K562 (cell line): ENCODE measurements around the gene TMC8. TPM values are rescaled to one million over a fixed set of nuclear protein-coding genes. Genes with fewer than 3 reads are reported as not detected.

Source experiments
- AFF4 ChIP-seq: sonication (generic); formaldehyde crosslinking; IDR thresholded peaks from 2 replicates; pipeline ENCODE4 v1.8.0; 2023; ENCODE audit warnings: mild to moderate bottlenecking, missing genetic modification reagents
- DEAF1 ChIP-seq: fragments of 450-650 bp; formaldehyde crosslinking; IDR thresholded peaks from 2 replicates; pipeline ENCODE4 v1.4.0; 2020; ENCODE audit warnings: mild to moderate bottlenecking, moderate library complexity
- KLF13 ChIP-seq: fragments of 450-650 bp; IDR thresholded peaks from 2 replicates; pipeline ENCODE4 v1.6.1; 2016; ENCODE audit warnings: missing genetic modification characterization, low read depth, mild to moderate bottlenecking, missing compliant biosample characterization, moderate library complexity, borderline replicate concordance
- MCM5 ChIP-seq: fragments of 450-650 bp; IDR thresholded peaks from 2 replicates; pipeline ENCODE4 v1.6.1; 2016; ENCODE audit warnings: low read depth
- NCOA4 ChIP-seq: fragments of 450-650 bp; IDR thresholded peaks from 2 replicates; pipeline ENCODE4 v1.6.1; 2018; ENCODE audit warnings: mild to moderate bottlenecking; ENCODE audit not compliant: partially characterized antibody
- NFE2L1 ChIP-seq: fragments of 450-650 bp; IDR thresholded peaks from 2 replicates; pipeline ENCODE4 v1.6.1; 2016; ENCODE audit warnings: missing genetic modification characterization, low read depth, mild to moderate bottlenecking, missing compliant biosample characterization, moderate library complexity, borderline replicate concordance
- NONO ChIP-seq, 2 experiments: fragments of 200-400 bp in 1 of 2; fragments of 450-650 bp in 1 of 2; formaldehyde crosslinking in 1 of 2; IDR thresholded peaks; 2 replicates each; pipeline ENCODE4 v1.6.1; 2017; ENCODE audit warnings: low read depth in 2 of 2, mild to moderate bottlenecking in 2 of 2, moderate library complexity in 2 of 2, low read length in 1 of 2
- POLR2A ChIP-seq: fragments of 450-650 bp; conservative IDR thresholded peaks from 2 replicates; pipeline ENCODE4 v1.6.1; 2016
- POLR2G ChIP-seq: fragments of 200-400 bp; formaldehyde crosslinking; IDR thresholded peaks from 2 replicates; pipeline ENCODE4 v1.6.1; 2017; ENCODE audit warnings: low read depth, mild to moderate bottlenecking, antibody characterized with exemption, low read length, moderate library complexity
- PPARD ChIP-seq: fragments of 250-450 bp; sonication (Bioruptor Pico); IDR thresholded peaks from 2 replicates; pipeline ENCODE4 v1.8.0; 2022; ENCODE audit warnings: inconsistent platforms, mild to moderate bottlenecking, moderate library complexity
- PRMT5 ChIP-seq: sonication (generic); formaldehyde crosslinking; IDR thresholded peaks from 2 replicates; pipeline ENCODE4 v1.5.0; 2020; ENCODE audit warnings: missing genetic modification reagents
- SMAD2 ChIP-seq: fragments of 150-350 bp; IDR thresholded peaks from 2 replicates; pipeline ENCODE4 v1.6.1; 2014; ENCODE audit warnings: low read depth, mild to moderate bottlenecking, low read length
- XRCC5 ChIP-seq: fragments of 200-400 bp; formaldehyde crosslinking; IDR thresholded peaks from 2 replicates; pipeline ENCODE4 v1.6.1; 2017; ENCODE audit warnings: low read depth, mild to moderate bottlenecking, low read length
- ZNF23 ChIP-seq: fragments of 250-450 bp; sonication (Bioruptor Pico); IDR thresholded peaks from 2 replicates; pipeline ENCODE4 v1.4.0; 2020; ENCODE audit warnings: mild to moderate bottlenecking
- ZNF24 ChIP-seq: fragments of 450-650 bp; IDR thresholded peaks from 2 replicates; pipeline ENCODE4 v1.6.1; 2016
- ZNF395 ChIP-seq: fragments of 200-800 bp; sonication (Bioruptor generic); IDR thresholded peaks from 2 replicates; pipeline ENCODE4 v1.6.1; 2017; ENCODE audit warnings: missing genetic modification characterization, missing compliant biosample characterization
- ZNF780A ChIP-seq: fragments of 250-450 bp; sonication (Bioruptor Pico); IDR thresholded peaks from 2 replicates; pipeline ENCODE4 v1.5.0; 2021; ENCODE audit warnings: mild to moderate bottlenecking
- polyA plus RNA-seq, 8 experiments: library from polyadenylated mRNA; depleted of rRNA in 4 of 8; stranded (reverse) in 5 of 8; unstranded in 3 of 8; fragments of >200 nt; fragmentation: Nextera tagmentation in 2 of 8; fragmentation: Illumina TruSeq in 1 of 8; extraction: Ambion mirVana in 2 of 8; extraction: Trizol in 1 of 8; gene quantifications; 2 replicates each; pipeline versions ENCODE4 v1.2.1 to v1.2.3, GENCODE V29; 2011 to 2014; ENCODE audit warnings: inconsistent platforms in 1 of 8, missing spikeins in 1 of 8
- total RNA-seq, 7 experiments: library from RNA; depleted of rRNA in 6 of 7; stranded (reverse); fragments of >200 nt in 6 of 7; fragmentation: Illumina TruSeq in 2 of 7; extraction: Trizol in 2 of 7; gene quantifications; 2 replicates each; pipeline versions ENCODE4 v1.2.1 to v1.2.3, GENCODE V29; 2011 to 2021; ENCODE audit warnings: low replicate concordance in 1 of 7
- TF ChIP-seq, protein P1 (sequence below): fragments of 450-650 bp; IDR thresholded peaks from 2 replicates; pipeline ENCODE4 v1.6.1; 2016
- TF ChIP-seq, protein P2 (sequence below): fragments of 450-650 bp; IDR thresholded peaks from 2 replicates; pipeline ENCODE4 v1.6.1; 2016; ENCODE audit warnings: antibody characterized with exemption

TMC8 gene
- total and polyA plus RNA-seq, 9 of the 15 experiments (the other 6 are each of a cell fraction or from before 2014, with no cell fraction given) = 0.13 to 10.9 (median 2.8) TPM

- TF ChIP-seq AFF4 (peak; percentile 30; the same call in 1 of the 2 replicates), XRCC5 (peak; percentile 24; the same call in 1 of the 2 replicates), NFE2L1 (tag) (no peak), MCM5 (no peak), POLR2G (peak; percentile 86), ZNF23 (CRISPR knock-in tag) (no peak), ZNF24 (no peak), ZNF395 (CRISPR knock-in tag) (peak; percentile 55), PPARD (no peak), SMAD2 (no peak), NONO (IDR thresholded peaks at IDR 0.05; ENCODE audit: low read depth in 2 of 2, low read length in 1 of 2) (no peak), KLF13 (tag) (peak; percentile 45; the same call in 1 of the 2 replicates), POLR2A (peak; percentile 81), NCOA4 (no peak), PRMT5 (CRISPR knock-in tag) (no peak), ZNF780A (no peak), DEAF1 (CRISPR knock-in tag) (0 out of 2 replicates have a peak, but pooled peaks have one; percentile 7)
- TF ChIP-seq, protein P1, sequence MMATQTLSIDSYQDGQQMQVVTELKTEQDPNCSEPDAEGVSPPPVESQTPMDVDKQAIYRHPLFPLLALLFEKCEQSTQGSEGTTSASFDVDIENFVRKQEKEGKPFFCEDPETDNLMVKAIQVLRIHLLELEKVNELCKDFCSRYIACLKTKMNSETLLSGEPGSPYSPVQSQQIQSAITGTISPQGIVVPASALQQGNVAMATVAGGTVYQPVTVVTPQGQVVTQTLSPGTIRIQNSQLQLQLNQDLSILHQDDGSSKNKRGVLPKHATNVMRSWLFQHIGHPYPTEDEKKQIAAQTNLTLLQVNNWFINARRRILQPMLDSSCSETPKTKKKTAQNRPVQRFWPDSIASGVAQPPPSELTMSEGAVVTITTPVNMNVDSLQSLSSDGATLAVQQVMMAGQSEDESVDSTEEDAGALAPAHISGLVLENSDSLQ = peak; percentile 71
- TF ChIP-seq, protein P2, sequence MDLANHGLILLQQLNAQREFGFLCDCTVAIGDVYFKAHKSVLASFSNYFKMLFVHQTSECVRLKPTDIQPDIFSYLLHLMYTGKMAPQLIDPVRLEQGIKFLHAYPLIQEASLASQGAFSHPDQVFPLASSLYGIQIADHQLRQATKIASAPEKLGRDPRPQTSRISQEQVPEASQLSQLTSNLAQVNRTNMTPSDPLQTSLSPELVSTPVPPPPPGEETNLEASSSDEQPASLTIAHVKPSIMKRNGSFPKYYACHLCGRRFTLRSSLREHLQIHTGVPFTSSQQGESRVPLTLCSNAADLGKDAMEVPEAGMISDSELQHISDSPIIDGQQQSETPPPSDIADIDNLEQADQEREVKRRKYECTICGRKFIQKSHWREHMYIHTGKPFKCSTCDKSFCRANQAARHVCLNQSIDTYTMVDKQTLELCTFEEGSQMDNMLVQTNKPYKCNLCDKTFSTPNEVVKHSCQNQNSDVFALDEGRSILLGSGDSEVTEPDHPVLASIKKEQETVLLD = peak; percentile 82; the same call in 1 of the 2 replicates
Observed at GRCh38 chr17:78128551-78129350, 1.8 kb upstream of the TMC8 start, which contains the start of gene TMC6 (continued).
